HG03558 (cell line): Measurements from ENCODE around the gene TMEM18.

Experiments
- ATAC-seq: cut with Tn5 transposase; IDR thresholded peaks from one replicate; pipeline ENCODE4 v1.9.1; 2021; ENCODE audit warnings: moderate number of reproducible peaks; ENCODE audit not compliant: unreplicated experiment; ENCODE audit errors: extremely low read depth

TMEM18 gene

GRCh38 chr2:655626-656025 lies 21.6 kb downstream of the TMEM18 start:
- no peak for ATAC-seq

- ATAC-seq = no peak
These were observed 22.3 kb downstream of the TMEM18 start for GRCh38 chr2:654896-655295.

GRCh38 chr2:653645-654425 lies 23.4 kb downstream of the TMEM18 start:
- ATAC-seq = no peak

GRCh38 chr2:652881-653480 lies 24.2 kb downstream of the TMEM18 start:
- ATAC-seq = no peak

GRCh38 chr2:651951-652373 lies 25.2 kb downstream of the TMEM18 start:
- no peak for ATAC-seq

GRCh38 chr2:650343-651310 lies 26.6 kb downstream of the TMEM18 start:
- ATAC-seq = no peak

GRCh38 chr2:649426-650342 lies 27.5 kb downstream of the TMEM18 start:
- ATAC-seq = no peak

- no peak for ATAC-seq
These were observed 28.5 kb downstream of the TMEM18 start for GRCh38 chr2:648476-649424.

GRCh38 chr2:647691-648231 lies 29.4 kb downstream of the TMEM18 start:
- no peak for ATAC-seq

- no peak for ATAC-seq
These were observed 30.1 kb downstream of the TMEM18 start for GRCh38 chr2:647003-647560.

- ATAC-seq = no peak
These were observed 32.3 kb downstream of the TMEM18 start for GRCh38 chr2:644871-645270.

GRCh38 chr2:643761-644160 lies 33.4 kb downstream of the TMEM18 start:
- ATAC-seq = no peak

GRCh38 chr2:643334-643733 lies 33.9 kb downstream of the TMEM18 start:
- no peak for ATAC-seq

GRCh38 chr2:641872-642815 lies 35.1 kb downstream of the TMEM18 start:
- ATAC-seq = no peak

- ATAC-seq = no peak
These were observed 35.9 kb downstream of the TMEM18 start for GRCh38 chr2:641164-641871.

- no peak for ATAC-seq
These were observed 37.5 kb downstream of the TMEM18 start for GRCh38 chr2:639703-640102.
